IPS DF 19.7 (cell line): Measurements from ENCODE around the gene RNF222.
"Not testable (repeated sequence)": the region's sequence is repeated elsewhere in the genome, so short reads cannot be mapped to it uniquely, and the experiment has no call there.

ENCODE experiments used
- DNase-seq: peaks from one replicate; pipeline ENCODE4 v3.0.0-alpha.2; 2013; ENCODE audit warnings: low read depth, low spot score

The RNF222 gene

DNA sequence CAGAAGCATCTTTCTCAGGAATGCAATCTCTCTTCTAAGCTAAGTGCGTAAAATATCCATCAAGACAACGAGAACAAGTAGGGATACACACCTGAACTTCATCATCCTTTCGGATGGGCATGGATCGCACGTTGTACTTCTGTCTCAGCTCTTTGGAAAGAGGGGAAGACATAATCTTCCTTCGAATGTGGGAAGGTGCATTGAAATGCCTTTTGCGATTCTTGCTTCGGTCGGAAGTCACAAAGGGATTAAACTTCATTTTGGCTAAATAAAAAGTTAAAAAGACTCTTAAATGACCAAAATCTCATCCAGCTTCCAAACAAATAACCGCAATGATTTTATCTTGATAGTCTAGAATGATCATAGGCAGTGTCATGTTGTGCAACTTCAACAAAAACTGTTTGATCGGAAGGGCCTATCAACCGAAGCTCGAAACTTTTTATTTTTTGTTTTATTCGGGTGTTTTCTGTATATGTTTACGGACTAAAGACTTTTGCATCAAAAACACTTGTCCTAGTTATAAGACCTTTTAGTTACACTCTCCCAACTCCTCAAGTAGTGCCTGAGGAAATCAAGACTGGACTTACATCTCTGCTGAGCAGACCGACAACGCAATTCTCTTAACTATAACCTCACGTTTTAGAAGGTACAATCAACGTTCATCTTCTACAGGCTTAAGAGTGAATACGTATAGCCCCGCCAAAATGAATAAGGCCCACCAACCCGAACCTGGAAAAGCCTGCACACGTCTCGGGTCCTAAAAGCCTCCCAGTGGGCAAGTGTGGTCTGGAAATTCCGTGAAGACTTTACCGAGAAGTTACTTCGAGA lies 15.4 kb downstream of the RNF222 start:
- no peak for DNase-seq

- DNase-seq = no peak
Measured at GRCh38 chr17:8380049-8380448, 17.6 kb downstream of the RNF222 start.

GRCh38 chr17:8378117-8378516 lies 19.5 kb downstream of the RNF222 start:
- DNase-seq = not testable (repeated sequence)

DNA sequence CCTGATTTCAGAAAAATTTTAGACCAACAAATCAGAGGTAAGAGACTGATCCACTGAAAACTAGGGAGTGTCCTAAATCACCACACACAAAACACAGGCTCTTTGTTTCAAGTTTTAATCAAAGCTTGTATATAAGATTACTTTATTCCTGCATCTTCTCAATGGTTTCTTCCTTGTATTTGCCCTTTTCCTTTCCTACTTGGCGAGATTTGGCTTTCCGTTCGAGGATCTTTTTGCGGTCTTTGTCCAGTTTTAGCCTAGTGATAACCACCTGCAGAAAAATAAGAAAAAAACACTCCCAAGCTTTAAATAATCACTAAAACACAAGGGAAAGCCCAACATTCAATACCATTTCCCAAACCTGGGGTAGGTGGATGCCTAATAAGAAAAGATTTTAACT lies 20.2 kb downstream of the RNF222 start:
- no peak for DNase-seq

- DNase-seq = peak; percentile 80
Measured at GRCh38 chr17:8376271-8377067, 21.2 kb downstream of the RNF222 start, which contains the start of gene KRABD2. Gene KRABD2, minus strand, starts transcription at chr17:8376704.

GRCh38 chr17:8375738-8376259 lies 21.8 kb downstream of the RNF222 start:
- DNase-seq = no peak

DNA sequence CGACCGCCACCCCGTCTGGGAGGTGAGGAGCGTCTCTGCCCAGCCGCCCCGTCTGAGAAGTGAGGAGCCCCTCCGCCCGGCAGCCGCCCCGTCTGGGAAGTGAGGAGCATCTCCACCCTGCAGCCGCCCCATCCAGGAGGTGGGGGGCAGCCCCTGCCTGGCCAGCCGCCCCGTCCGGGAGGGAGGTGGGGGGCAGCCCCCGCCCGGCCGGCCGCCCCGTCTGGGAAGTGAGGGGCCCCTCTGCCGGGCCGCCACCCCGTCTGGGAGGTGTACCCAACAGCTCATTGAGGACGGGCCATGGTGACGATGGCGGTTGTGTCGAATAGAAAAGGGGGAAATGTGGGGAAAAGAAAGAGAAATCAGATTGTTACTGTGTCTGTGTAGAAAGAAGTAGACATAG lies 23.8 kb downstream of the RNF222 start:
- DNase-seq = not testable (repeated sequence)

DNA sequence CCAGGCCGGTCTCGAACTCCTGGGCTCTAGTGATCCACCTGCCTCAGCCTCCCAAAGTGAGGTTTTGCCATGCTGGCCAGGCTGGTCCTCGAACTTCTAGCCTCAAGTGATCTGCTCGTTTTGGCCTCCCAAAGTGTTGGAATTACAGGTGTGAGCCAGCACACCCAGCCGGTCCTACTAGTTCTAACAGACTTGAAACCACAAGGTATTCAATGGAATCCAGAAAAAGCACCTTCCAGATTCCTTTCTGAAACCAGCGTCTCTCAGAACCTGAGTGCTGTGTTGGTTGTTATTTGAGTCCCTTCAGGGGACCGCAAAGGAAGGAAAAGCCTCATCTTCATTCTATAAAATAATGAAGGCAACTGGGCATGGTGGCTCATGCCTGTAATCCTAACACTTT lies 25.2 kb downstream of the RNF222 start:
- no peak for DNase-seq

DNA sequence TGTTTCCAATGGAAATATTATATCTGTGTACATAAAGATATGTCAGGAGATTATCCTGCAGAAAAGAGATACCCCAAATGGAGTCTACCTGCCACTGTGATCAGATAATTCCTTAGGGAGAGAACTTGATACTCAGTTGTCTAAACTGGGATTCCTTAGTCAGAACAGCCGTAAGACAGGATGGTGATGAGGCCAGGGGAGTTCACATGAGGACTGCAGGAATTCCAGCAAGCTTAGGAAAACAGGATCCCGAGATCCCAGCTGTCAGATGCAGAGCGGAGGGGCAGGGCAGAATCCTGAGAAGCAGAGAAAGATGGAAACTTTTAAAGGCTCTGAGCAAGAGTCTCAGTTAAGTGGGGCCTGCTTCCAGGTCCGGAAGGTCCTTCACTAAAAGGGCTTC lies 25.8 kb downstream of the RNF222 start:
- no peak for DNase-seq

DNA sequence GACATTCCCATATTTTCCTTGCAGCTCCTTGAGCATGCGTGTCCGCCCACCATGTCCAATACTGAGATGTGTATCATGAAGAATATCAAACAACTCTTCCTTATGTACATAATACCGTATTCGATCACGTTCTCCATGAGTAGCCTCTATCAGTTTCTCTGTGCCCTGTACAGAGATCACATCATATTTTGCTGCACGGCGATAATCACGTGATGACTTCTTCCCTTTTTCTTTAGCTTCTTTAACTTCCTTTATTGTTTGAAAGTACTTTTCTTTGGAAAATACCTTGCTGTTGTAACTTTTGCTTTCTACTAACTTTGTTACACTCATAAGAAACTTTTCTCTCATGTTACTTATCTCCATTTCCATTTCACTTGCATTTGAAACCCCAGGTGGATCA lies 27.7 kb downstream of the RNF222 start:
- no peak for DNase-seq

DNA sequence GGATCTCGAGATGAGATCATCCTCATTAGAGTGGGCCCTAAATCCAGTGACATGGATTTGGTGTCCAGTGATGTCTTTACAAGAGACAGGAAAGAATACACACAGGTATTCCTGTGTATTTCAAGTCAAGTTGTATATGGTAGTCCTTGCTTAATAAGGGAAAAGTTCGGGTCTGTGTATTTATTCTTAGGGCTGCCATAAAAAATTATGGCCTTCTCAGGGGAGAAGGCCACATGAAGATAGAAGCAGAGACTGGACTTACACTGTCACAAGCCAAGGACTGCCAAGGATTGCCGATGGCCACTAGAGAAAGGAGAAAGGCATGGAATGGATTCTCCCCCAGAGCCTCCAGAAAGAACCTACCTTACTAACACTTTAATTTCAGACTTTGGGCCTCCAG lies 29.4 kb downstream of the RNF222 start:
- no peak for DNase-seq

- no peak for DNase-seq
Measured at GRCh38 chr17:8366231-8366630, 31.4 kb downstream of the RNF222 start.

DNA sequence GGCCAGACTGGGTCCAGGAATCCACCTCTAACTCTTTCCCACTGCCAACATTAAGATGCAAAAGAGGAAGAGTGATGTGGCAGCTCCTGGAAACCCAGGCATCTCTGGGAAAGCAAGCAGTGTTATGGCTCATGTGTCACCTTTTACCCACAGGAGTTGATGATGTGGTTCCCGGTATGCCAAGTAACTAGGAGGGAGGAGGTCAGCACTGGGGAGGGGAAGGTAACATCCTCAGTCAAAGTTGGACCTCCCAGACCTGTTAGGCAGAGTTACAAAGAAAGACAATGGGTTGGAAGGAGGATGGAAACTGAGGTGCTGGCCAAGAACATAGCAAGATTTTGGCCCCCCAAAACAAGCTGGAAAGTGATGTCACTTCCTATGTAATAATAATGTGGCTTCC lies 32.5 kb downstream of the RNF222 start:
- no peak for DNase-seq

GRCh38 chr17:8362651-8363332 lies 34.8 kb downstream of the RNF222 start:
- DNase-seq = no peak

DNA sequence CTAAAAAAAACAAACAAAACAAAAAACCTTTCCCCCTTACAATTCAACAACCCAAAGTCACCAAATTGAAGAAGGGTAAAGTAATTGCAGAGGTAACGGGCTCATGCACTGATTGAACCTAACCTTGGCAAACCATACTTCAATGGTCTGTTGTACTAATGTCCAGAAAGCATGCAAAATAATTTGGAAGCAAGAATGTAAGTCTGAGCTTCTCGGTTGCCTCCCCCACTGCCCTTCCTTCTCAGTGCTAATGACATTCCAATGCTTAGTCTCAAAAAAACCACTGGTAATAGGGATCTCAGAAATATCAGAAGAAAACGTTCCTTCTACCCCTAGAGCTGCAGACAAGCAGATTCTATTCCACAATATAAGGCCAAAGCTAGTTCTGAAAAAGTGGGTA lies 36.9 kb downstream of the RNF222 start:
- no peak for DNase-seq

DNA sequence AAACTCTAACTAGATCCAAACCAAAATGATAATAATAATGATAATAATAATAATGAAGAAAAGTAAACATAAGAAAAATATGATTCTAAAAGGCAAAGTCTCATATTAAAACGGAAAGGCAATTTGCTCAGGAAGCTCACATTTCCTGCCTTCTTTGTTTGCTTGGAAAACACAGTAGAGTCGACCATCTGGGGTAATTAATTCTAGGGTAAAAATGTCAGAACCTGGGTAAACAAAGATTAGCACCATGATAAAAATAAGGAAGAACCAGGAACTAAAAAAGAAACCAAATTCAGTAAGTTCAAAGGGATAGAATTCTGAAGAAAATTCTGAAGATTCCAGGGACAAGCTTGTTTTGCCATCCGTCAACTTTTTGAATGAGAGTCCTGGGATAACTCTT lies 37.4 kb downstream of the RNF222 start:
- DNase-seq = no peak

GRCh38 chr17:8359769-8360168 lies 37.9 kb downstream of the RNF222 start:
- no peak for DNase-seq

DNA sequence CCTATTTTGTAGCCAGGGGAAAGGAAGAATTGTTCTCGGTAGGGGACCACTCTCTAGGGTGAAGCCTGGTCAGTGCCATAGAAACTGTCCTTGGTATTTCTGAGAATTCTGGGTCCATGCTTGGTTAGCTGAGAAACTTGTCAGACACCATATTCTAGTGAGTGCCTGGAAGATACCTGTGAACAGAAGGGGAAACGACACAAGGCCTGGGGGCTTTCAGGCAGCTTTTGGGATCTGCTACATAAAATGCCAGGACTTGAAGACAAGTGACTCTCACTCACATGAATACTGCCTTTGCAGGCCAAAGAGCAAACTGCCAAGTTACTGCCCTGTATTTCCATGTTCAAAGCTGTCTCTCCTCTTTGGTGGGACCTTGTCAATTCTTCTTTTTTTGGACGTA lies 39.7 kb downstream of the RNF222 start:
- DNase-seq = no peak

DNA sequence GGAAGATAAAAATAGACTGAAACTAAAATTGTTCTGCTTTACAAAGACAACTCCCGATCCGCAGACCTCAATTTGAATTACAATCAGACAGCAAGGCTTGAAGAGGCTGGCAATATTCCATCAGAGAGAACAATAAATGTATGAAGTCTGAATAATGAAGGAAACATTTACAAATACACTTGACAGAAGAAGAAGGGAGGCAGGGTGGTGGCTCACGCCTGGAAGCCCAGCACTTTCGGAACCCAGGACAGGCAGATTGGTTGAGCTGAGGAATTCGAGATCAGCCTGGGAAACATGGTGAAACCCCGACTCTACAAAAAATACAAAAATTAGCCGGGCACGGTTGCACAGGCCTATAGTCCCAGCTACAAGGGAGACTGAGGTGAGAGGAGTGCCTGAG lies 43.4 kb downstream of the RNF222 start:
- no peak for DNase-seq

- DNase-seq = no peak
Measured at GRCh38 chr17:8353736-8354135, 43.9 kb downstream of the RNF222 start.

DNA sequence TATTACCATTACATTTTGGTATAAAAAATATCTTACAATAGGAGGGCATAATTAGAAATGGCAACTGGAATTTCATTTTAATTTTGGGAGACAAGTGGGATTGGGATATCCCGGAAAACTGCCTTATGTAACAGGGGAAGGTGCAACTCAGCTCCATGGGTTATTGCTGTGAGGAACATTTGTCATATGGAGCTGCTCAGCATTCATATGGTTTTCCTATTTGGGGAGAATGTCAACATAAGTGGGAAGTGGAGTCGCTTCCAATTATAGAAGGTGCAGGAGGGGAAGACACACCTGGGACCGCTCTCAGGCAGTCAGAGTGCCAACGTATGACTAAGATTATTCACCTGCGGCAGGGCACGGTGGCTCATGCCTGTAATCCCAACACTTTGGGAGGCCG lies 47.3 kb downstream of the RNF222 start:
- no peak for DNase-seq

DNA sequence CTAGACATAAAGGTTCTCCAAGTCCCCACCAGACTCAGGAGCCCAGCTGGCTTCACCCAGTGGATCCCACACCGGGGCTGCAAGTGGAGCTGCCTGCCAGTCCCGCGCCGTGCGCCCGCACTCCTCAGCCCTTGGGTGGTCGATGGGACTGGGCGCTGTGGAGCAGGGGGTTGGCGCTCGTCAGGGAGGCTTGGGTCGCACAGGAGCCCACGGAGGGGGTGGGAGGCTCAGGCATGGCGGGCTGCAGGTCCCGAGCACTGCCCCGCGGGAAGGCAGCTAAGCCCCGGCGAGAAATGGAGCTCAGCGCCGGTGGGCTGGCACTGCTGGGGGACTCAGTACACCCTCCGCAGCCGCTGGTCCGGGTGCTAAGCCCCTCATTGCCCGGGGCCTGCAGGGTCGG lies 50.6 kb downstream of the RNF222 start:
- not testable (repeated sequence) for DNase-seq
